Mesenchymal stem cell (in vitro differentiated cells and primary cell): Measurements from ENCODE around the gene RHOC.
A peak's percentile ranks its signal among the peaks of the same experiment; 100 is the strongest.

Experiments used
- DNase-seq: peaks from one replicate; pipeline ENCODE4 v3.0.0-alpha.2; 2013
- H2AFZ ChIP-seq: one replicate; pipeline ENCODE4 v1.6.1; 2013; ENCODE audit warnings: low read depth, mild to moderate bottlenecking, control low read depth, inconsistent platforms, low read length, moderate library complexity
- H2AK5ac ChIP-seq: 2 replicates; pipeline ENCODE4 v1.6.1; 2013; ENCODE audit warnings: low read length, moderate library complexity, mild to moderate bottlenecking, inconsistent platforms; ENCODE audit not compliant: severe bottlenecking
- H2BK120ac ChIP-seq: one replicate; pipeline ENCODE4 v1.6.1; 2013; ENCODE audit warnings: low read depth, mild to moderate bottlenecking, inconsistent platforms, low read length, moderate library complexity
- H2BK12ac ChIP-seq, 2 experiments: one replicate each; pipeline ENCODE4 v1.6.1; 2013; ENCODE audit warnings: inconsistent platforms in 2 of 2, low read length in 2 of 2, mild to moderate bottlenecking in 2 of 2, moderate library complexity in 2 of 2, control low read depth in 1 of 2
- H2BK15ac ChIP-seq: one replicate; pipeline ENCODE4 v1.6.1; 2013; ENCODE audit warnings: mild to moderate bottlenecking, low read depth, inconsistent platforms; ENCODE audit not compliant: poor library complexity, severe bottlenecking
- H2BK5ac ChIP-seq: 2 replicates; pipeline ENCODE4 v1.6.1; 2013; ENCODE audit warnings: low read depth, mild to moderate bottlenecking, low read length, control low read depth, inconsistent platforms; ENCODE audit not compliant: poor library complexity, severe bottlenecking
- H3K14ac ChIP-seq, 2 experiments: one replicate each; pipeline ENCODE4 v1.6.1; 2013; ENCODE audit warnings: inconsistent platforms in 2 of 2, low read length in 2 of 2, control low read depth in 1 of 2, mild to moderate bottlenecking in 1 of 2, moderate library complexity in 1 of 2
- H3K18ac ChIP-seq, 2 experiments: one replicate each; pipeline ENCODE4 v1.6.1; 2013; ENCODE audit warnings: inconsistent platforms in 2 of 2, low read length in 2 of 2, control low read depth in 1 of 2, low read depth in 1 of 2, mild to moderate bottlenecking in 1 of 2
- H3K23ac ChIP-seq, 2 experiments: one replicate each; pipeline ENCODE4 v1.6.1; 2013; ENCODE audit warnings: inconsistent platforms in 2 of 2, low read length in 2 of 2, mild to moderate bottlenecking in 2 of 2, moderate library complexity in 2 of 2, control low read depth in 1 of 2
- H3K27ac ChIP-seq: 2 replicates; pipeline ENCODE4 v1.5.1; 2013; ENCODE audit warnings: mild to moderate bottlenecking, moderate library complexity, low read length, control low read depth, inconsistent platforms; ENCODE audit not compliant: poor library complexity, severe bottlenecking
- H3K27me3 ChIP-seq, 2 experiments: 2 replicates each; pipeline versions ENCODE4 v1.6.1 to v1.7.0; 2013; ENCODE audit warnings: low read length in 2 of 2, mild to moderate bottlenecking in 2 of 2, moderate library complexity in 2 of 2, control low read depth in 1 of 2, inconsistent platforms in 1 of 2; ENCODE audit not compliant: control insufficient read depth in 1 of 2, insufficient read depth in 1 of 2
- H3K36me3 ChIP-seq, 2 experiments: 2 replicates each; pipeline versions ENCODE4 v1.6.1 to v1.7.0; 2013; ENCODE audit warnings: low read length in 2 of 2, control low read depth in 1 of 2, inconsistent platforms in 1 of 2, low read depth in 1 of 2, mild to moderate bottlenecking in 1 of 2; ENCODE audit not compliant: insufficient read depth in 2 of 2, control insufficient read depth in 1 of 2
- H3K4ac ChIP-seq, 2 experiments: one replicate each; pipeline ENCODE4 v1.6.1; 2013; ENCODE audit warnings: inconsistent platforms in 2 of 2, low read length in 2 of 2, mild to moderate bottlenecking in 2 of 2, moderate library complexity in 2 of 2, control low read depth in 1 of 2, low read depth in 1 of 2
- H3K4me1 ChIP-seq: 2 replicates; pipeline ENCODE4 v1.6.1; 2013; ENCODE audit warnings: low read depth, low read length, control low read depth; ENCODE audit not compliant: control insufficient read depth, insufficient read depth
- H3K4me2 ChIP-seq: 2 replicates; pipeline ENCODE4 v1.6.1; 2013; ENCODE audit warnings: low read length, mild to moderate bottlenecking, inconsistent platforms; ENCODE audit not compliant: poor library complexity, severe bottlenecking
- H3K4me3 ChIP-seq, 2 experiments: 2 replicates each; pipeline versions ENCODE4 v1.5.1 to v1.7.0; 2013; ENCODE audit warnings: low read length in 2 of 2, mild to moderate bottlenecking in 2 of 2, control low read depth in 1 of 2, low read depth in 1 of 2; ENCODE audit not compliant: insufficient read depth in 1 of 2
- H3K79me1 ChIP-seq: replicated peaks from 2 replicates; pipeline ENCODE4 v1.6.1; 2013; ENCODE audit warnings: mild to moderate bottlenecking, control low read depth, low read length, inconsistent platforms; ENCODE audit not compliant: poor library complexity, severe bottlenecking
- H3K9ac ChIP-seq: 2 replicates; pipeline ENCODE4 v1.7.0; 2013; ENCODE audit warnings: mild to moderate bottlenecking, low read length, moderate library complexity
- H3K9me3 ChIP-seq: 2 replicates; pipeline ENCODE4 v1.7.0; 2013; ENCODE audit warnings: mild to moderate bottlenecking, low read length; ENCODE audit not compliant: control insufficient read depth
- H4K8ac ChIP-seq: one replicate; pipeline ENCODE4 v1.6.1; 2013; ENCODE audit warnings: inconsistent platforms, mild to moderate bottlenecking, low read length, moderate library complexity
- H4K91ac ChIP-seq: one replicate; pipeline ENCODE4 v1.6.1; 2013; ENCODE audit warnings: mild to moderate bottlenecking, low read length, inconsistent platforms
- WGBS: methylation state at CpG from one replicate; pipeline ENCODE4 v1.1.7; 2013; ENCODE audit warnings: mixed read lengths; 5-methylcytosine and 5-hydroxymethylcytosine counted together

The RHOC gene

GRCh38 chr1:112717263-112717873, 10.4 kb upstream of the RHOC start:
- H2BK15ac ChIP-seq, result no peak overlapping the region
- no peak overlapping the region for H3K23ac ChIP-seq
- no peak overlapping the region for H3K14ac ChIP-seq
- H3K9ac ChIP-seq, result no peak overlapping the region
- peaks cover 30% of the 10 kb centered on the region for H3K4me1 ChIP-seq
- no peak overlapping the region for H3K4me2 ChIP-seq
- H3K27ac ChIP-seq, result no peak overlapping the region
- H3K4ac ChIP-seq, result no peak overlapping the region
- no peak overlapping the region for H3K4me3 ChIP-seq
- no peak overlapping the region for H2AK5ac ChIP-seq
- no peak overlapping the region for H2BK12ac ChIP-seq
- no peaks in the 10 kb centered on the region for H3K9me3 ChIP-seq
- no peak overlapping the region for H4K8ac ChIP-seq
- 100% methylated on average over 1 of the region's 2 CpGs for WGBS
- H3K18ac ChIP-seq, result no peak overlapping the region
- H2BK120ac ChIP-seq, result no peak overlapping the region
- no peak overlapping the region for H2BK5ac ChIP-seq
- no peak overlapping the region for H4K91ac ChIP-seq
- no peaks in the 10 kb centered on the region for H3K36me3 ChIP-seq
- H3K27me3 ChIP-seq, result peaks cover 8 to 14% of the 10 kb centered on the region in 2 experiments
- DNase-seq, result no peak
- H3K79me1 ChIP-seq, result no peaks in the 10 kb centered on the region
- no peak overlapping the region for H2AFZ ChIP-seq

DNA sequence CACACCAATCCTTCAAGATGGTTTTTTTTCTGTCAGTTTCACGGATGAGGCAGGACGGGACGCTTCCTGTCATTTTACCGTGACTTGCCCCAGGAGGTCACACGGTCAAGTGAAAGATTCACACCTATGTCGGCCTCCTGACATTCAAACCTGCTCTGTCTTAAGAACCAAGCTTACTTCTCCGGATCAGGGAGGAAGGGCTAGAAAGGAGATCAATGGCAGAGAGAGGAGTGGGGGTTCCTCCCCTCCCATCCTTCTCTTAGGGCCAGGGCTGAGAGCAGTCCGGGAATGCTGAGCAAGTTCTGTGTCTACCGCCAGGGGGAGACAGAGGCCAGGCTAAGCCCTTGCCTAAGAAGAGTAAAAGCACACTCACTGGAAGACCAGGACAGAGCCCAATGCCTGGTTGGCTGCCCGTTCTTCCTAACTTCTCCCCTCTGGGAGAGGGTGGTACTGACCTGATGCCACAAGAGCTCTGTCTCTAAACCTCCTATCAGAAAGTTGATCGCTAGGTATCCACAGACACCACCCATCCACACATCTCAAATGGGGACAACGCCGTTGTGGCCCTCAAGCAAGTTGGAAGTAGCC, 9.3 kb upstream of the RHOC start:
- Histone ChIP-seq H2BK12ac (no peak overlapping the region), H4K91ac (no peak overlapping the region), H3K36me3 (no peaks in the 10 kb centered on the region), H3K4ac (no peak overlapping the region), H3K27ac (no peak overlapping the region), H2AFZ (peak overlapping the region; percentile 72), H2BK5ac (no peak overlapping the region), H2AK5ac (no peak overlapping the region), H3K14ac (no peak overlapping the region), H3K27me3 (peaks cover 8 to 14% of the 10 kb centered on the region in 2 experiments), H3K4me3 (peak overlapping the region in 1 of 2 experiments; percentile 87), H2BK15ac (no peak overlapping the region), H3K4me1 (peaks cover 29% of the 10 kb centered on the region), H4K8ac (no peak overlapping the region), H3K79me1 (no peaks in the 10 kb centered on the region), H3K4me2 (peak overlapping the region; percentile 100), H3K9me3 (no peaks in the 10 kb centered on the region), H3K23ac (no peak overlapping the region), H2BK120ac (no peak overlapping the region), H3K18ac (no peak overlapping the region), H3K9ac (peak overlapping the region; percentile 79)
- WGBS, result 20% methylated on average over 11 of the region's 13 CpGs
- peak; percentile 92 for DNase-seq

- Histone ChIP-seq H3K9me3 (no peaks in the 10 kb centered on the region), H3K9ac (peak within 1 kb of the TSS; percentile 79), H2AK5ac (no peak within 1 kb of the TSS), H3K36me3 (peaks cover 0 to 7% of the 10 kb centered on the region in 2 experiments), H3K27me3 (peaks cover 8 to 14% of the 10 kb centered on the region in 2 experiments), H2BK12ac (no peak within 1 kb of the TSS), H4K91ac (no peak within 1 kb of the TSS), H2AFZ (peak within 1 kb of the TSS; percentile 72), H3K4ac (no peak within 1 kb of the TSS), H3K4me3 (peak within 1 kb of the TSS; percentile 63 to 87), H3K4me1 (peaks cover 29% of the 10 kb centered on the region), H3K4me2 (peak within 1 kb of the TSS; percentile 100), H4K8ac (no peak within 1 kb of the TSS), H3K79me1 (no peaks in the 10 kb centered on the region), H2BK5ac (no peak within 1 kb of the TSS), H3K23ac (peak within 1 kb of the TSS in 1 of 2 experiments; percentile 6), H2BK120ac (no peak within 1 kb of the TSS), H3K18ac (peak within 1 kb of the TSS; percentile 21 to 63), H2BK15ac (no peak within 1 kb of the TSS), H3K27ac (no peak within 1 kb of the TSS), H3K14ac (peak within 1 kb of the TSS in 1 of 2 experiments; percentile 20)
- DNase-seq, result peak; percentile 95
- under 1% methylated on average over 47 of the region's 51 CpGs for WGBS
Measured at GRCh38 chr1:112715264-112716053, 8.5 kb upstream of the RHOC start, which contains the start of gene PPM1J. Gene PPM1J, minus strand, starts transcription at chr1:112715332. Its CDS starts 31 bp downstream, at chr1:112715301.
